Left ventricle myocardium inferior (tissue), 1 donor: ENCODE results near the gene CAMK2A. TPM values are rescaled to one million over a fixed set of nuclear protein-coding genes. Genes with fewer than 3 reads are reported as not detected.

Experiments
- DNase-seq: peaks from one replicate; pipeline ENCODE4 v3.0.0-alpha.2; 2020
- H3K27ac ChIP-seq: fragments of 200-600 bp; replicated peaks from 2 replicates; pipeline ENCODE4 v1.8.0; 2021
- H3K27me3 ChIP-seq: fragments of 200-600 bp; 2 replicates; pipeline ENCODE4 v1.8.0; 2021; ENCODE audit warnings: low read depth
- H3K36me3 ChIP-seq: fragments of 200-600 bp; 2 replicates; pipeline ENCODE4 v1.8.0; 2021
- H3K4me1 ChIP-seq: fragments of 200-600 bp; 2 replicates; pipeline ENCODE4 v1.8.0; 2021
- H3K4me3 ChIP-seq: fragments of 200-600 bp; 2 replicates; pipeline ENCODE4 v1.8.0; 2021; ENCODE audit warnings: mild to moderate bottlenecking, moderate library complexity
- H3K9me3 ChIP-seq: fragments of 200-600 bp; replicated peaks from 2 replicates; pipeline ENCODE4 v1.8.0; 2021
- CTCF ChIP-seq: fragments of 200-600 bp; IDR thresholded peaks from 2 replicates; pipeline ENCODE4 v1.8.0; 2021; ENCODE audit warnings: antibody characterized with exemption, mild to moderate bottlenecking, borderline replicate concordance
- intact Hi-C: fragments of 100-400 bp; cut with micrococcal nuclease; formaldehyde crosslinking; loops from one replicate; pipeline ENCODE4 v1.11.0; 2022
- total RNA-seq: library from RNA; stranded (reverse); fragmentation: NEBNext Ultra II Directional; extraction: Animal tissue kit (Norgen Biotek cat#: 25700); gene quantifications from one replicate; pipeline ENCODE4 v1.2.1, GENCODE V29; 2021
- donor health status: DM: no; HTN: yes; CAD: no; lungs with severe emphysema.

The CAMK2A gene
- total RNA-seq, 1 donor from 2014 or later: 19.4 TPM

GRCh38 chr5:150315245-150315644, 25.7 kb upstream of the CAMK2A start:
- H3K4me1 ChIP-seq: peaks cover 6% of the 10 kb centered on the region
- intact Hi-C loops: no loop called here
- no peaks in the 10 kb centered on the region for H3K27me3 ChIP-seq
- DNase-seq: no peak
- no peaks in the 10 kb centered on the region for H3K36me3 ChIP-seq
- no peak for TF ChIP-seq CTCF
- no peak overlapping the region for H3K27ac ChIP-seq
- H3K4me3 ChIP-seq: no peak overlapping the region
- no peaks in the 10 kb centered on the region for H3K9me3 ChIP-seq

- intact Hi-C loops: no loop called here
- H3K9me3 ChIP-seq: no peaks in the 10 kb centered on the region
- H3K36me3 ChIP-seq: no peaks in the 10 kb centered on the region
- no peaks in the 10 kb centered on the region for H3K4me1 ChIP-seq
- no peak for DNase-seq
- no peaks in the 10 kb centered on the region for H3K27me3 ChIP-seq
- no peak overlapping the region for H3K4me3 ChIP-seq
- no peak overlapping the region for H3K27ac ChIP-seq
- no peak for TF ChIP-seq CTCF
Observed at GRCh38 chr5:150313921-150314716, 24.5 kb upstream of the CAMK2A start.

- no peaks in the 10 kb centered on the region for H3K36me3 ChIP-seq
- H3K9me3 ChIP-seq: no peaks in the 10 kb centered on the region
- DNase-seq: no peak
- intact Hi-C loops: no loop called here
- no peak overlapping the region for H3K27ac ChIP-seq
- TF ChIP-seq CTCF: no peak
- no peaks in the 10 kb centered on the region for H3K27me3 ChIP-seq
- H3K4me1 ChIP-seq: no peaks in the 10 kb centered on the region
- no peak overlapping the region for H3K4me3 ChIP-seq
Observed at GRCh38 chr5:150313501-150313900, 23.9 kb upstream of the CAMK2A start.

- intact Hi-C loops: no loop called here
- H3K4me1 ChIP-seq: no peaks in the 10 kb centered on the region
- no peaks in the 10 kb centered on the region for H3K36me3 ChIP-seq
- no peaks in the 10 kb centered on the region for H3K9me3 ChIP-seq
- no peak for DNase-seq
- no peak overlapping the region for H3K27ac ChIP-seq
- H3K4me3 ChIP-seq: no peak overlapping the region
- TF ChIP-seq CTCF: no peak
- H3K27me3 ChIP-seq: no peaks in the 10 kb centered on the region
Observed at GRCh38 chr5:150312518-150312917, 22.9 kb upstream of the CAMK2A start.

GRCh38 chr5:150311015-150311692, 21.6 kb upstream of the CAMK2A start:
- Histone ChIP-seq H3K4me3 (no peak overlapping the region), H3K27me3 (no peaks in the 10 kb centered on the region), H3K27ac (no peak overlapping the region), H3K36me3 (no peaks in the 10 kb centered on the region), H3K4me1 (no peaks in the 10 kb centered on the region), H3K9me3 (no peaks in the 10 kb centered on the region)
- no peak for DNase-seq
- TF ChIP-seq CTCF: no peak
- intact Hi-C loops: no loop called here
